ENCODE results near the gene COL25A1.

- TF ChIP-seq SP1 (IDR thresholded peaks at IDR 0.05) (no peak), CTCF (IDR thresholded peaks at IDR 0.05; ENCODE audit: low read depth, low read length, missing input control) (no peak), REST (IDR thresholded peaks at IDR 0.05) (no peak), ZBTB33 (IDR thresholded peaks at IDR 0.05) (no peak), HNF4A (conservative IDR thresholded peaks at IDR 0.05) (no peak), MAX (IDR thresholded peaks at IDR 0.05) (no peak), JUND (IDR thresholded peaks at IDR 0.05) (no peak)
Measured at GRCh38 chr4:108834166-108834834, 468.2 kb downstream of the COL25A1 start.
